ENCODE data around the gene STON1.

GRCh38 chr2:48532174-48532573 is 2.2 kb downstream of the STON1 start:
- TF ChIP-seq CTCF (IDR thresholded peaks at IDR 0.05): no peak
- TF ChIP-seq POLR2A (IDR thresholded peaks at IDR 0.05): no peak

All from right lobe of liver (tissue), 4 donors.